NCI-H146 treated with DMSO at 0.1 percent for 48 hours (cell line): Measurements from ENCODE around the gene ZNF774.
"Not testable (repeated sequence)": the region's sequence is repeated elsewhere in the genome, so short reads cannot be mapped to it uniquely, and the experiment has no call there.

ENCODE experiments used
- DNase-seq: peaks from one replicate; lab custom pipeline; 2025; ENCODE audit not compliant: unreplicated experiment; lab: John Stamatoyannopoulos, UW

The ZNF774 gene

DNA sequence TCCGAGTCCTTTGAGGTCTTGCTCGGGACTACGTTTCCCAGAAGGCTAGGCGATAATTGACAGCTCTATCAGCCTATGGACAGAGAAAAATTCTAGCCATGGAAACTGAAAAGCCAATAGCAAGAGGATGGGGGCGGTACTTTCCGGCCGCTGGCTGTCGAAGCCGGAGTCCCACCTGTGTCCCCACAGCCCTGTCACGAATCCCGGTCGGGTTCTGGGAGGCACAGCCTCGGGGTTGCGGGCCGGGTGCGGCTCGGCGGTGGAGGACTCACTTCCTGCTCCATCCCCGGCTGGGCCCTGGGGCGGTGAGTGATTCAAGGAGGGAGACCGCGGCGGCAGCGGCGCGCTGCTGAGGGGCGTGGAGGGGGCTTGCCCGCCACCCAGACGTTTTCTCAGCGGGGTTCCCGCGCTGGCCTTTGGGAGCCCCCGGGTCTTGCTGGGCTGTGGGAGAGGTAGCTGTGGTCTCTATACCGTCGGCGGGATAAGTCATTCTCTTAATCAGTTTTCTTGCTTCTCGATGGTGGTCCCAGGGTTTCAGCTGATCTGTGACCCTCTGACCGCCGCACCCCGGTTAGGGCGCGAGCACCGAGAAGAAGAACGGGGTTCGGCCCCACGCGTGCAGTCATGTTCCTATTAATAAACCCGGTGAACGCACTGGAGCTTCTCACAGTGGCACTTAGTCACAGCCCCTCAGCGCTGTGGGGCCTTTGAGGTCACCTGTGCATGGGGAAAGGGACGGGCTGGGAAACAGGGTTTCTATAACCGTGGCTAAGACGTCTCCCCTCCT is at the start of gene ZNF774:
ZNF774 (plus strand) TSS at position 178 of the 787 bp plus-strand sequence. CDS start 2,377 bp downstream, outside the sequence.
- peak; percentile 77 for DNase-seq

DNA sequence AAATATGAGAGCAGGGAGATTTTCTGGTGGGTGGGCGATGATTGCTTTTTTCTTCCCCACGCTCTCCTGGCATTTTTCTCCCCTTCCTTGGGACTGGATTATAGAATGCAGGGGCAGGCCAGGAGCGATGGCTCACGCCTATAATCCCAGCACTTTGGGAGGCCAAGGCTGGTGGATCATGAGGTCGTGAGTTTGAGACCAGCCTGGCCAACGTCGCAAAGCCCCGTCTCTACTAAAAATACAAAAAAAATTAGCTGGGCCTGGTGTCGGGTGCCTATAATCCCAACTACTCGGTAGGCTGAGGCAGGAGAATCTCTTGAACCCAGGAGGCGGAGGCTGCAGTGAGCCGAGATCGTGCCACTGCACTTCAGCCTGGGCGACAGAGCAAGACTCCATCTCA is 46.7 kb upstream of the ZNF774 start:
- DNase-seq = not testable (repeated sequence)

DNA sequence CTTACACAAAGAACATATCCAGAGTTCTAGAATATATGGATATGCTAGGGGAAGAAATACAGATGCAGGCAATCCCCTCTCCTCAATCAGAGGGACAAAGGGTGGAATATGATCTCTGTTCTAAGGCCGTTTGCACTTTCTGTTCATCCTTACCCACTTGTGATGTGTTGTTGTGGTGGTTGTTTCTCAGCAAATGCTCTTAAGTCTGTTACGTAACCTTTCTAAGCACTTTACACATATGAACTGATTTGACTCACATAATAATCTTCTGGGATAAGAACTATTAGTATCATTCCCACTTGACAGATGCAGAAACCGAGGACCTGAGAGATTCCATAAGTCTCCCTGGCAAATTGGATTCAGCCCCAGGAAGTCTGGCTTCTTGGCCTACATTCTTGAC is 46.2 kb upstream of the ZNF774 start:
- DNase-seq = no peak

DNA sequence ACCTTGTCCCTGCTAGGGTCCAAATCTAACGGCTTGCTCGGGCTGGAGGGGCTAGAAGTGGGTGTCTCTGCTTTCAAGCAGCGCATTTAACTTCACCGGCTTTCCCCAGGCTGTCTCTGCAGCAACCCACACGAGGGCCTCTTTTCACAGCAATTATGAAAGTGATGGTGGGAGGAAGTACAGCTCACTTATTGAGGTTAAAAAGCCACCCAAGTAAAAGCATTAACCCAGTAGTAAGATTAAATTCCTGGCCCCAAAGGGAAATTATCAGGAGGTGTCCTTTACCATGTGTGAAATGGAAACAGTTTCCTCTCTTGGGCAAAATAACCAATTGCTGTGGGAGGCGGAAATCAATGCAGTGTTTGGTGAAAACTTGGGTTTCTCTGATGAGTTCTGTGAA is 45.5 kb upstream of the ZNF774 start:
- no peak for DNase-seq

DNA sequence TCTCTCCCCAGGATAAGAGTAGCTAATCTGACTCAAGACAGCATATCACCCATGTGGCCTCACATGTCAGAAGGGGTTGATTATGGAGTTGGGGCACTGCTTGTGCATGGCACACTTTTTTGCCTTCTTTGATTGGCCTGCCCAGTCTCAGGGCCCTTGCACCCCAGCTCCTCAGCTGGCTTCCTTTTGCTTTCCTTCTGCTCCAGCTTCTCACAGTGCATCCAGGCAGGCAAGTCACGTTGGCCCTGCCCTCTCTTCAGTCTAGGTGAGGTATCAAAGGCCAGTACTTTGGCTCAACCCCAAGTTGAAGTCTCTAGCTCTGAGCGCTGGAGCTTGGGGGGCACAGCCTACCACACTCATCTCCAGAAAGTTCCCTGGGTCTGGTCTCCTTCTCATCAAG is 44.4 kb upstream of the ZNF774 start:
- no peak for DNase-seq

DNA sequence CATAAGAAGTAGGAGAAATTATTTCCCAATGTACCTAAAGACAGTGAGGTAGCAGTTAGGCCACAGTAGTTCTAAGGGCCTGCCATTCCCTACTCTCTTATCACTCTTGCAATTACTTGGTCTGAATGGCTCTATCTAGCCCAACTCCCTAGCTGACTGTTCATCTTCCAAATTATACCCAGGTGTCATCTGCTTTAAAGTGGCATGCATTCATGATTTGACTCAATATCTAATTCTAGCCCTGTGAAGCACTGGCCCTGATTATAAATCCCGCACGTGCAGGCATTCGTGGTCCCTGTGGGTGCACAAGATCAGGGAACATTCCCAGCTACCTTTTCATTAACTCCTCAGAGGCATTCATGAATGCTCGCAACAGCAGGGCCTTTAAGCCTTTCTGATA is 43.1 kb upstream of the ZNF774 start:
- no peak for DNase-seq

DNA sequence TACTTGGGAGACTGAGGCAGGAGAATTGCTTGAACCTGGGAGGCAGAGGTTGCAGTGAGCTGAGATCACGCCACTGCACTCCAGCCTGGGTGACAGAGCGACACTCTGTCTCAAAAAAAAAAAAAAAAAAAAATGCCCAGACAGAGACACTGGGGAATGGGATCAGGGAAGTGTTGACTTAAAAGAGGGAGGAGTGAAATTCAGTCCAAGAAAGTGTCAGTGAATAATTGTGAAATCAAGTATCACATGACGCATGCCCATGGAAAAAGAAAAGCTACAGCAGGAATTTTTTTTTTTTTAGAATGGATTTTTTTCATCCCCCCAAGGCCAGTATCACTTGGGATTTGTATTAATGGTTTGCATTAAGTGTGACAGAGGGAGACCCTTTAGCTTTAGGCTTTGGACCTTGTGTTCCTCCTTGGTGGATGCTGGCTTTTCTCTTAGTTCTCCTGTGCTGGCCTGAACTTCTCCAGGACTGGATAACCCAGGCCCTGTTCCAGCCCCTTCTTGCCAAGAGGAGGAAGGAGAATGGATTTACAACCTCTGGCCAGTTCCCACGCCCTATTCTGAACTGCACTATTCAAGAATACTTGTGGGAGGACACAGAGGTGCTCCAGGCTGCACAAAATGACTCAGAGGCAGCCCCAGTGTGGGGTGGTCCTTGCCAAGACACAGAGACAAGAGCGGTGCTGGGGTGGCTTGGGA is 36.7 kb upstream of the ZNF774 start:
- DNase-seq = no peak

DNA sequence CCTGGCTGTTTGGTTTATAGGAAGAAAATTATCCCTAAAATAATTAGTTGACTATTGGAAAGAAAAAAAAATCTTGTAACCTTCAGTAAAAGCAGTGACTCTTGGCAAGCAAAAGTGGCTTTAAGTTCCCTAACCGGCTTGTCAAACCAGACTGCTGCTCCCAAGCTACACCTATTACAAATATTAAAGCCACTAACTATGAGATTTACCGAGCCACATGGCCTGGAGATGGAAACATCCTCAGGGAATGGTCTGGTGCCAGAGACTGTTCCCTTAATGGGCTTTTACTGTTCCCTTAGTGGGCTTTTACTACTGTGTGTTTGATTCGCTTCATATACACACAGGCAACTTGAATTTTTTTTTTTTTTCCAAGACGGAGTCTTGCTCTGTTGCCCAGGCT is 35.9 kb upstream of the ZNF774 start:
- no peak for DNase-seq

DNA sequence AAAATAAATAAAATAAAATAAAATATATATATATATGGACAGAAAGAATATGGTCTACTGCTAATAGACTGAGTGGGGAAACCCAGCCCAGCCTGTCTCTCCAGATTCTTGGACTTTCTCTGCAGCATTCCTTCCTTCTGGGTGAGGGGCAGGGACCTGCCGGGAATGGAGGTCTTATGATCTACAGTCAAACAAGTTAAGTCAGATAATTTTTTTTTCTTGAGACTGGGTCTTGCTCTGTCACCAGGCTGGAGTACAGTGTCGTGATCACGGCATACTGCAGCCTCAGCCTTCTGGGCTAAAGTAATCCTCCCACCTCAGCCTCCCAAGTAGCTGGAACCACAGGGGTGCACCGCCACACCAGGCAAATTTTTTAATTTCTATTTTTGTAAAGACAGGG is 33.5 kb upstream of the ZNF774 start:
- no peak for DNase-seq

DNA sequence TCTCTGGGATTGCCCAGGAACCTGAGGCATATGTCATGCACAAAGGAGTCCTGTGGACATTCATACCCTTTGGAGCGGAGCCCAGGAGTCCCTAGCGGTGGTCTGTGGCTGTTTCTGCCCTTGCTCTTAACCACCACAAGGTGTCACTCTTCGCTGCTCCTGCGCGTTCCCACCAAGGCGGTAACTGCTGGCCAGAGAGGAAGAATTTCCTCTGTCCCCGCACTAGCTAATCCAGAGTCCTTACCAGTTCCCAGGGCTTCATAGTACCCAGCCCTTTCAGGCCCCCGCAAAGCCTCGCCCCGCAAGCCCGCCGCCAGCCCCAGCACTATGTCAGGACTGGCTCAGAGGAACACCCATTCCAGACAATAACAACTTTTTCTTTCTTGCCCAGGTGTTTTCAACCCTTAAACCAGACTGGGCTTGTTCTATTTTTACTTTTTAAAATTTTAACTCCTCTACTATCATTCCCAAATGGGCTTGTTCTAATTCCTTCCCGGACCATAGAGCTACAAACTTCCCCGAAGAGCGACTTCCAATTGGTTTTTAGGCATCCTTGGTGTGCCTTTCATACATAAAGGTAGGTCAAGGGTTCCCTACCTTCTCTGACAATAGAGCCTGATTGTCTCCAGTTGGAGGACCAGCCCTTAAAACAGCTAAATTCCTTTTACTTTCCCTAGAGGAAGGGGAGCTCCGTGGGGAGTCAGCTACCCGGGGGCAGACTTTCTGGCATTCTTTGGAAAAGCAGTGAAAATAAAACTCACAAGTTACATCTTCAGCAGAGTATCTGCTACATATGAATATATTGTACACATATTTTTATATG is 31.8 kb upstream of the ZNF774 start:
- DNase-seq = peak; percentile 72

DNA sequence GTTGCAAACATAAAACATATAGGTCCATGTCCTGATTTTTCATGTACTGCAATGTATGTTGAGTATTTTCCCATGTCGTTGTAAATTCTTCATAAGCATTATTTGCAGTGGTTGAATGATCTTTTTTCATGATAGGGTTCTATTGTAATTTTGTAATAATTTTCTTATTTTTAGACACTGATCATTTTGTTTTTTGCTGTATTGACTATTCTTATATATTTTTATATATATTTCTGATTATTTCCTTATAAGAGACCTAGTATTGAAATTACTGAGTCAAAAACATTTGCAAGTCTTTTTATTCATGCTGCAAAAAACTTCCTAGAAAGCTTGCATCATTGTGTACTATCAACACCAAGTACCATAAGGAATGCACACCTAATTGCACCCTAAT is 31.2 kb upstream of the ZNF774 start:
- no peak for DNase-seq

DNA sequence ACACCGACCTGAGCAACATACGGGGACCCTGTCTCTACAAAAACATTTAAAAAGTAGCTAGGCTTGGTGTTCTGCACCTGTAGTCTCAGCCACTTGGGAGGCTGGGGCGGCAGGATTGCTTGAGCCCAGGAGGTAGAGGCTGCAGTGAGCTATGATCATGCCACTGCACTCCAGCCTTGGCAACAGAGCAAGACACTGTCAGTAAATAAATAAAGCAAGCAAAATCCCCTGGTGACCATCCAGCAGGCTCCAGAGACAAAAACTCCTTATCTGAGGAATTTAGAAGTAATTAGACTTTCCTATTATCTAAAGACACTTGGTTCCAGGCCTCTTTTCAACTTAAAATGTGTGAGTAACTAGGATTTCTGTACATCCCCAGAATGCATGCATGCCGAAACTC is 29.5 kb upstream of the ZNF774 start:
- DNase-seq = no peak

DNA sequence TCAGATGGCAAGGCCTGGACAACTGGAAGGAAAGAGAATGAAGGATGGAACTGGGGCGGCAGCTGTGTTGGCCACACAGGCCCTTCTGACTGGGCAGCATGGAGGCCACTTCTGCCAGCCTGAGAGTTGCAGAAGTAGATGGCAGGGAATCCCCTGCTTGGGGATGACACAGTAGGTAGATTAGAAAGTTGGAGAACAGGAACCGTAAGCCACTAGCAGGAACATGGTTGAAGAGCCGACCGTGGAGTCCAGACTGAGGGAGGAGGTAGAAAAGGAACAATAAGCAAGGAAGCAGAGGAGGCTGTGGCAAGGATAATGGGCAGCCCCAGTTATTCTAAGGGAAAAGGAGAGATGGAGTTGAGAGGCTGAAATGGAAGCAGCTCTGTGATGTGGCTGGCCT is 26.4 kb upstream of the ZNF774 start:
- no peak for DNase-seq

DNA sequence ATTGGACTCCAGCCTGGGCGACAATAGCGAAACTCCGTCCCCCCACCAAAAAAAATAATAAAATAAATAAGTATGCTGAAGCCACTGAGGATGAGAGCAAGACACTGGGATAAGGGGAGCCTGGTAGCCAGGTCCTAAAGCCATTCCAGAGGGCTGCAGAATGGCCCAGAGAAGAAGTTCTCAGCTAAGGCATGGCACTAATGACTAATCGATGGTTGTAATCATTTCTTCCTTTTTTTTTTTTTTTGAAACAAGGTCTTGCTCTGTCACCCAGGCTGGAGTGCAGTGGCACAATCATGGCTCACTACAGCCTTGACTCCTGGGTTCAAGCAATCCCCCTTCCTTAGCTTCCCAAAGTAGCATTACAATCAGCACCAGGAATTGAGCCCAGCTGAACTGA is 25.6 kb upstream of the ZNF774 start:
- no peak for DNase-seq

DNA sequence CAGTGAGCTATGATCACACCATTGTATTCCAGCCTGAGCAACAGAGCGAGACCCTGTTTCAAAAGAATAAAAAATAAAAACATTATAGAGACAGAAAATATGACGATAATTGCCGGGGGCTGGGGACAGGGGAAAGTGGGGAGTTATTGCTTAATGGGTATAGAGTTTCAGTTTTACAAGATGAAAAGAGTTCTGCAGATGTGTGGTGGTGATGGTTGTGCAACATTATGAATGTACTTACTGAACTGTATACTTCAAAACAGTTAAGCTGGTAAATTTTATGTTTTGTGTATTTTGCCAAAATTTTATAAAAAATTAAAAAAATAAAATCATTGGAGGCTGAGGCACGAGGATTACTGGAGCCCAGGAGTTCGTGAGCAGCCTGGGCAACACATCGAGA is 24.8 kb upstream of the ZNF774 start:
- DNase-seq = no peak

DNA sequence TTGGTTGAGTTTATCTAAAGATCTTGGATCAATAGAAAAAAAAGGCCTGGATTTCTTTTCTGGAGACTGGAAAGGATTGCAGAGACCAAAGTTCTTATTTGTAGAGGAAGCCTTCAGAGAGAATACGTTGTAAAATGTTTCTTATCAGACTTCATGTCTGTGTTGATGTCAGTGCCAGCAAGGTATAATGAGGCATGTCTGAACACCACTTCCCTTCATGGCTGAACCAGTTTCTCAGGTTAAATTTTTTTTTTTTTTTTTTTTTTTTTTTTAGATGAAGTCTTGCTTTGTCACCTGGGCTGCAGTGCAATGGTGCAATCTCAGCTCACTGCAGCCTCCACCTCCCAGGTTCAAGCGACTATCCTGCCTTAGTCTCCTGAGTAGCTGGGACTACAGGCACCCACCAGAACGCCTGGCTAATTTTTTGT is 17.8 kb upstream of the ZNF774 start:
- no peak for DNase-seq

DNA sequence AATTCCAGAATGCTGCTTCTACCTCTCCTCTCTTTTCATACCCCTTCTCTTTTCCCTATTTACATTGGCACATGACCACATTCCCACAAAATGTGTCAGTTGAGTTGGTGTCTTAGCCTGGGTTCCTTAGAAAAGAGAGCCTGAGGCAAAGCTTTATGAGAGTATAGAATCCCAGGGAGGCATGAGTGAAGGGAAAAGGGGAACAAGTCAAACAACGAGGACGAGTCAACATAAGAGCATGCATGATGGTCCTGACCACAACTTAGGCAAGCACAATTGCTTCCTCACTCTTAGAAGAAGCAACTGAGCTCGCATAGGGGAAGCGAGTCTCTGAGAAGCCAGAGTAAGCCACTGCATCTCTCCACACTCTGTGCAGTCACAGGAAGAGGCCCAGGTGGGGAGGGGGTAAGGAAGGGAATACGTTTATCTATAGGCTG is 15.4 kb upstream of the ZNF774 start:
- no peak for DNase-seq

DNA sequence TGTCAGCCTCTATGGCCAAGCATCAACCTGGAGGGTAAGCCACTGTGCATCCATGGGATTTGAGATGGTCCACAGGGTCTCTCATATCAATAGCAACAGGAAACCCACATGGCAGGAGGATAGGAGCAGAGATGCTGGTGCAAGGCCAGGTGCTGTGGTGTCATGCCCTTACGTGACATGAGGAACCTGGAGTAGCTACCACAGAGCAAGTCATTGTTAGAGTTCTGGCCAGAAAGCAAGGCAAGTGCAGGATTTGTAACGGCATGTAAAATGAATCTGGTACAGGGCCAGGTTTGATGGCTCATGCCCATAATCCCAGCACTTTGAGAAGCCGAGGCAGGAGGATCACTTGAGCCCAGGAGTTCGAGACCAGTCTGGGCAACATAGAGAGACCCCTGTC is 14.8 kb upstream of the ZNF774 start:
- no peak for DNase-seq

DNA sequence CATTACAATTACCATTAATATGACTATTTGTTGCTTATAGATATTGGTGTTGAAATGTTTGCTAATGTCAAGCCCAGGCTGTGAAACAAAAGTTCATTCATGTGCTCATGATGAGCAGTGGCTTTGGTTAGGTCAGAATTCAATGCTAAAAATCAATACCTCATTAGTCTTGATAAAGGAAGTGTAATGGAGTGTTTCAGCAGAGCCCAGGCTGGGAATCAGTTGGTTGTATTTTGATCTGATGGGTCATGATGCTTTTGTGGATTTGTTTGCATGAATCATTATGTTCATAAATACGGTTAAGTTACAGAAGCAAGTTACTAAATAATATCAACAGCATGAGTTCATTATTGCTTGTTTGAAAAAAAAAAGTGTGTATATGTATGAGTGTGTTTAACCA is 13.6 kb upstream of the ZNF774 start:
- DNase-seq = peak; percentile 82

DNA sequence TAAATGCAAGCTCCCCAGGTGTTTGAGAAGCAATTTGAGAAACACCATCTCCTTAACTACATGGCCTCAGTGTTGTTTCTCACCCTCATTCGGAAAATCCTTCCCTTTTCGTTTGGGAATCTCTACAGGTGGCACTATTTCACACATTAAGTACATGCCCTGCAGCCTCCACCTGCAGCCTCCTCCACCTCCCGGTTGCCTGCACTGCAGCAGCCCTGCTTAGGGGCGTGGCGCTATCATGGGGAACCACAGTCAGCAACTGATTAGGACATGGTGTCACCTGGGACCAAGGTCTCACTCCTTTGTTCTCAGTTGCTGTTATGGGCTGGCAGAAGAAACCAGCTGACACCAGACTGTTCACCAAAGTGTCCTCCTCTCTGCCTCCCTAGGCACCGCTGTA is 11.7 kb upstream of the ZNF774 start:
- peak; percentile 9 for DNase-seq

DNA sequence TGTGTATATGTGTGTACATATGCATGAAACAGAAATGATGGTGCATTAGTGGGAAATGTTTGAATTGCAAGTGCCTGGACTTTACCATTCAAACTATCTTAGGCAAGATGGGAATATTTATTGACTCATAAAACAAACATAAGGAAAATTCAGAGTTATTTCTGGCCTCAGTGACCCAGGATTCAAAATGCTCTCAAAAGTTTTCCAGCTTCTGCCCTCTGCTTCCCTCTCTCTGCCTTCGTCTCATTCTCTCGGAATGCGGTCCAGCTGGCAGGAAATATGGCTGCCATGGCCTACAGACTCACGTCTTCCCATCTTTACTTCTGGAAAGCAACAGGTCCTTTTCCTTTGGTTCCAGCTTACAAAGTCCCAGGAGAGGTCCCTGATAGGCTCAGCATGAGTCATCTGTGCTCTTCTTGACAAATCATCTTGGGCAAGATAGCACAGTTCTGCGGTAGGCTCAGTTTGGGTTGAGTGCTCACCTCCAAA is 8.7 kb upstream of the ZNF774 start:
- DNase-seq = no peak

DNA sequence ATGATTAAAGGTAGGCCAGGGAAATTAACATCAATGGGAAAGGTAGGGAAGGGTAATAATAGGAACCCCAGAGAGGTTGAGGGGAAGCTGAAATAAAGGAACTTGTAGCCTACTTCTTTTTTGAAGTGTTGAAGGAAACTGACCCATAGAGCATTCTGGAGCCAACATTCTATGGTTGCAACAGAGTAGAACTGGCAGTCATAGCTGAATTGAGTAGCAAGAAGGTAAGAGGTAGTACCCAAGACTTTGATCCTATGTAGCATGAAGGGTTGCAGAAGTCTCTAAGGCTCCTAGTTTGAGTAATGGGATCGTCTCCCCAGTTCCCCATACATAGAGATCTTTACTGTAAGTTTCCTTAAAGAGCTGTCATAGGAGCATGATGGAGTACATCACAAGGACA is 7.4 kb upstream of the ZNF774 start:
- DNase-seq = no peak
